B cell (primary cell): ENCODE data around the gene USH1G. TPM values are rescaled to one million over a fixed set of nuclear protein-coding genes. Genes with fewer than 3 reads are reported as not detected.

Experiments used
- ATAC-seq: fragments of 200-7000 bp; cut with Tn5 transposase; one replicate; pipeline ENCODE4 v1.10.0; 2021; ENCODE audit warnings: low read depth, mild to moderate bottlenecking, moderate number of reproducible peaks, moderate library complexity
- CTCF ChIA-PET: fragments of 350-600 bp; sonication (Branson Sonifier 250); formaldehyde crosslinking; loops from one replicate; lab custom pipeline; 2021; ENCODE audit warnings: antibody characterized with exemption, inconsistent platforms; lab: Charles Lee
- POLR2A ChIA-PET: fragments of 350-600 bp; sonication (Branson Sonifier 250); formaldehyde crosslinking; loops from one replicate; lab custom pipeline; 2021; ENCODE audit warnings: antibody characterized with exemption; lab: Charles Lee
- DNase-seq: peaks from one replicate; pipeline ENCODE4 v3.0.0; 2013
- H2AFZ ChIP-seq: 2 replicates; pipeline ENCODE4 v1.6.1; 2012; ENCODE audit warnings: mild to moderate bottlenecking, low read depth, low read length; ENCODE audit not compliant: insufficient read depth, poor library complexity, severe bottlenecking
- H3K27ac ChIP-seq, 2 donors: 1 replicate in 1 of 2; 2 replicates in 1 of 2; pipeline ENCODE4 v1.5.1; 2012 to 2013; ENCODE audit warnings: low read length in 2 of 2, mild to moderate bottlenecking in 2 of 2, moderate library complexity in 1 of 2
- H3K27me3 ChIP-seq, 4 experiments: fragments of 200-600 bp in 1 of 4; sonication (generic) in 1 of 4; replicated peaks in 1 of 4; 1 replicate in 2 of 4; 2 replicates in 2 of 4; pipeline versions ENCODE4 v1.6.1 to v1.7.0; 2013 to 2016; ENCODE audit warnings: low read length in 3 of 4, mild to moderate bottlenecking in 2 of 4, mixed read lengths in 1 of 4, moderate library complexity in 1 of 4; ENCODE audit not compliant: insufficient read depth in 4 of 4, control insufficient read depth in 3 of 4; ENCODE audit errors: control extremely low read depth in 1 of 4
- H3K36me3 ChIP-seq, 2 experiments: replicated peaks in 1 of 2; 1 replicate in 1 of 2; 2 replicates in 1 of 2; pipeline versions ENCODE4 v1.6.1 to v1.7.1; 2013; ENCODE audit warnings: low read length in 1 of 2; ENCODE audit not compliant: insufficient read depth in 2 of 2, control insufficient read depth in 1 of 2; ENCODE audit errors: control extremely low read depth in 1 of 2, extremely low read depth in 1 of 2
- H3K4me1 ChIP-seq, 2 donors: fragments of 200-600 bp in 1 of 2; sonication (generic) in 1 of 2; 1 replicate in 1 of 2; 2 replicates in 1 of 2; pipeline versions ENCODE4 v1.5.1 to v1.6.1; 2013 to 2017; ENCODE audit warnings: low read length in 2 of 2; ENCODE audit not compliant: control insufficient read depth in 2 of 2, insufficient read depth in 2 of 2
- H3K4me2 ChIP-seq: replicated peaks from 2 replicates; pipeline ENCODE3; 2012; ENCODE audit warnings: mild to moderate bottlenecking, low read depth, low read length; ENCODE audit not compliant: poor library complexity, severe bottlenecking
- H3K4me3 ChIP-seq, 5 experiments: fragments of 200-600 bp in 1 of 5; sonication (generic) in 1 of 5; 1 replicate in 3 of 5; 2 replicates in 2 of 5; pipeline versions ENCODE4 v1.5.1 to v1.7.0; 2011 to 2016; ENCODE audit warnings: low read length in 4 of 5, mild to moderate bottlenecking in 4 of 5, low read depth in 2 of 5, control low read depth in 1 of 5, moderate library complexity in 1 of 5; ENCODE audit not compliant: insufficient read depth in 1 of 5; ENCODE audit errors: control extremely low read depth in 1 of 5, extremely low read depth in 1 of 5
- H3K79me2 ChIP-seq: fragments of 200-600 bp; sonication (generic); one replicate; pipeline ENCODE4 v1.6.0; 2016; ENCODE audit warnings: low read length; ENCODE audit not compliant: control insufficient read depth, insufficient read depth
- H3K9ac ChIP-seq: fragments of 200-600 bp; sonication (generic); 2 replicates; pipeline ENCODE4 v1.6.1; 2017; ENCODE audit warnings: mild to moderate bottlenecking, low read length, moderate library complexity
- H3K9me3 ChIP-seq, 3 donors: one replicate each; pipeline versions ENCODE4 v1.6.1 to v1.7.1; 2013; ENCODE audit warnings: low read length in 2 of 3; ENCODE audit not compliant: control insufficient read depth in 2 of 3, insufficient read depth in 1 of 3; ENCODE audit errors: control extremely low read depth in 1 of 3
- H4K20me1 ChIP-seq: 2 replicates; pipeline ENCODE4 v1.6.0; 2012; ENCODE audit warnings: mild to moderate bottlenecking, low read length; ENCODE audit not compliant: insufficient read depth, control insufficient read depth, poor library complexity, severe bottlenecking
- H3K27ac Mint-ChIP-seq: one replicate; pipeline ENCODE4 v1.8.0; 2021; ENCODE audit warnings: mixed read lengths
- H3K27me3 Mint-ChIP-seq: one replicate; pipeline ENCODE4 v1.8.0; 2021; ENCODE audit warnings: mixed read lengths
- H3K4me1 Mint-ChIP-seq: one replicate; pipeline ENCODE4 v1.8.0; 2021; ENCODE audit warnings: mixed read lengths
- H3K4me3 Mint-ChIP-seq: one replicate; pipeline ENCODE4 v1.8.0; 2021; ENCODE audit warnings: mixed read lengths
- H3K9me3 Mint-ChIP-seq: one replicate; pipeline ENCODE4 v1.8.0; 2022; ENCODE audit warnings: mixed read lengths; ENCODE audit not compliant: insufficient read depth
- CTCF ChIP-seq: fragments of 200-600 bp; IDR thresholded peaks from one replicate; pipeline ENCODE4 v1.8.0; 2022; ENCODE audit warnings: antibody characterized with exemption, mild to moderate bottlenecking
- EZH2 ChIP-seq: IDR thresholded peaks from 2 replicates; pipeline ENCODE4 v1.6.1; 2012; ENCODE audit warnings: borderline replicate concordance, low read depth, mild to moderate bottlenecking, moderate library complexity, low read length; ENCODE audit not compliant: insufficient read depth, poor library complexity, severe bottlenecking
- WGBS: methylation state at CpG from one replicate; pipeline ENCODE4 v1.1.5; 2013; ENCODE audit warnings: missing lambda C conversion rate; ENCODE audit not compliant: insufficient coverage; 5-methylcytosine and 5-hydroxymethylcytosine counted together
- intact Hi-C: fragments of 100-400 bp; cut with micrococcal nuclease; formaldehyde crosslinking; loops from one replicate; pipeline ENCODE4 v1.10.0; 2022
- polyA plus RNA-seq: library from polyadenylated mRNA; depleted of rRNA; stranded (reverse); fragments of >200 nt; gene quantifications from 2 replicates; pipeline ENCODE4 v1.2.3, GENCODE V29; 2012
- total RNA-seq, 2 donors: library from RNA; stranded (reverse); fragments of 120-200 nt in 1 of 2; gene quantifications; 1 replicate in 1 of 2; 2 replicates in 1 of 2; pipeline versions ENCODE4 v1.2.3 to v1.2.4, GENCODE V29; 2013 to 2022

The USH1G gene
- total and polyA plus RNA-seq, 2 donors (not counting 1 experiment from before 2014, with no cell fraction given), result not detected

- no peak overlapping the region for H3K9ac ChIP-seq
- ATAC-seq, result no peak
- no peak for DNase-seq
- intact Hi-C loops, result no loop called here
- no peaks in the 10 kb centered on the region for H3K9me3 ChIP-seq
- no peak overlapping the region for H3K4me2 ChIP-seq
- no peaks in the 10 kb centered on the region for H3K4me1 ChIP-seq
- H4K20me1 ChIP-seq, result no peaks in the 10 kb centered on the region
- H3K79me2 ChIP-seq, result no peaks in the 10 kb centered on the region
- no peak for TF ChIP-seq CTCF
- TF ChIP-seq EZH2, result no peak
- WGBS, result 94% methylated on average over 6 of the region's 9 CpGs
- no peak overlapping the region for H3K27ac ChIP-seq
- CTCF ChIA-PET, result no interaction called here
- Mint-ChIP-seq H3K4me3 (no peak overlapping the region), H3K9me3 (no peaks in the 10 kb centered on the region), H3K4me1 (no peaks in the 10 kb centered on the region), H3K27me3 (peaks cover 29% of the 10 kb centered on the region), H3K27ac (no peak overlapping the region)
- no peaks in the 10 kb centered on the region for H3K36me3 ChIP-seq
- H3K27me3 ChIP-seq, result peaks cover 0 to 22% (median 2%) of the 10 kb centered on the region in 4 experiments
- no peak overlapping the region for H2AFZ ChIP-seq
- POLR2A ChIA-PET, result no interaction called here
- no peak overlapping the region for H3K4me3 ChIP-seq
Measured at GRCh38 chr17:74903034-74903433, 20.0 kb downstream of the USH1G start.

GRCh38 chr17:74901353-74902135 is 21.5 kb downstream of the USH1G start:
- ATAC-seq (no peak), DNase-seq (no peak)
- H4K20me1 ChIP-seq, result no peaks in the 10 kb centered on the region
- no peak overlapping the region for H3K4me2 ChIP-seq
- no peaks in the 10 kb centered on the region for H3K4me1 Mint-ChIP-seq
- no peaks in the 10 kb centered on the region for H3K4me1 ChIP-seq
- POLR2A ChIA-PET, result no interaction called here
- CTCF ChIA-PET, result no interaction called here
- no peaks in the 10 kb centered on the region for H3K79me2 ChIP-seq
- intact Hi-C loops, result no loop called here
- no peak overlapping the region for H2AFZ ChIP-seq
- no peak overlapping the region for H3K4me3 Mint-ChIP-seq
- no peaks in the 10 kb centered on the region for H3K9me3 ChIP-seq
- 55% methylated on average over 6 of the region's 14 CpGs for WGBS
- no peak overlapping the region for H3K9ac ChIP-seq
- TF ChIP-seq EZH2, result no peak
- no peak for TF ChIP-seq CTCF
- no peak overlapping the region for H3K27ac ChIP-seq
- H3K9me3 Mint-ChIP-seq, result no peaks in the 10 kb centered on the region
- H3K27me3 ChIP-seq, result peaks cover 0 to 23% (median 2%) of the 10 kb centered on the region in 4 experiments
- H3K4me3 ChIP-seq, result no peak overlapping the region
- H3K27ac Mint-ChIP-seq, result no peak overlapping the region
- peaks cover 30% of the 10 kb centered on the region for H3K27me3 Mint-ChIP-seq
- no peaks in the 10 kb centered on the region for H3K36me3 ChIP-seq
